Lower leg skin (tissue), 4 donors: ENCODE data around the gene AGRN. TPM values are rescaled to one million over a fixed set of nuclear protein-coding genes. Genes with fewer than 3 reads are reported as not detected.

ENCODE experiments used
- DNase-seq, 2 donors: peaks; one replicate each; pipeline ENCODE4 v3.0.0-alpha.2; 2019; ENCODE audit warnings: low spot score in 2 of 2
- H3K4me3 ChIP-seq: fragments of 200-600 bp; sonication (generic); 2 replicates; pipeline ENCODE4 v1.5.1; 2017; ENCODE audit warnings: mild to moderate bottlenecking, low read depth; ENCODE audit not compliant: poor library complexity, severe bottlenecking
- CTCF ChIP-seq, 3 donors: fragments of 450-650 bp; IDR thresholded peaks; one replicate each; pipeline ENCODE4 v1.5.1; 2016; ENCODE audit warnings: antibody characterized with exemption in 3 of 3, mild to moderate bottlenecking in 3 of 3, moderate library complexity in 2 of 3
- POLR2A ChIP-seq, 2 donors: fragments of 450-650 bp; IDR thresholded peaks; one replicate each; pipeline ENCODE4 v1.6.1; 2016 to 2017; ENCODE audit warnings: antibody characterized with exemption in 2 of 2, mild to moderate bottlenecking in 1 of 2, moderate library complexity in 1 of 2
- WGBS, 2 donors: methylation state at CpG; one replicate each; pipeline ENCODE4 v1.1.5; 2018; 5-methylcytosine and 5-hydroxymethylcytosine counted together
- intact Hi-C: fragments of 100-400 bp; cut with DNase I; formaldehyde crosslinking; loops from one replicate; pipeline ENCODE4 v1.15.0; 2023; ENCODE audit warnings: low total_unique reads
- total RNA-seq, 4 donors: library from RNA; depleted of rRNA; stranded (reverse); fragments of >200 nt; gene quantifications; one replicate each; pipeline ENCODE4 v1.1.0, GENCODE V29; 2016

AGRN gene
- total RNA-seq, 4 donors from 2014 or later, result 36.9 to 55.8 (median 54.6) TPM

- no peak for DNase-seq
- TF ChIP-seq CTCF (IDR thresholded peaks at IDR 0.05), result no peak
- TF ChIP-seq POLR2A (IDR thresholded peaks at IDR 0.05), result no peak
- intact Hi-C loops, result no loop called here
- 42 to 51% methylated on average over 2 to 13 of the region's 13 CpGs for WGBS, 2 donors
- H3K4me3 ChIP-seq, result no peak overlapping the region
These were observed 3.8 kb downstream of the AGRN start for GRCh38 chr1:1023700-1024099.

GRCh38 chr1:1024149-1024770 is 4.3 kb downstream of the AGRN start:
- TF ChIP-seq POLR2A (IDR thresholded peaks at IDR 0.05), result no peak
- TF ChIP-seq CTCF (IDR thresholded peaks at IDR 0.05), result no peak
- intact Hi-C loops, result no loop called here
- no peak for DNase-seq
- 66 to 70% methylated on average over 9 of the region's 9 CpGs for WGBS, 2 donors
- no peak overlapping the region for H3K4me3 ChIP-seq

- no peak for DNase-seq
- intact Hi-C loops, result no loop called here
- TF ChIP-seq CTCF (IDR thresholded peaks at IDR 0.05), result no peak
- TF ChIP-seq POLR2A (IDR thresholded peaks at IDR 0.05), result no peak
These were observed 5.1 kb downstream of the AGRN start for GRCh38 chr1:1024771-1025699.

GRCh38 chr1:1025730-1026129 is 5.8 kb downstream of the AGRN start:
- 38 to 44% methylated on average over 9 to 10 of the region's 10 CpGs for WGBS, 2 donors
- intact Hi-C loops, result no loop called here
- TF ChIP-seq CTCF (IDR thresholded peaks at IDR 0.05) (no peak), POLR2A (IDR thresholded peaks at IDR 0.05) (no peak)
- no peak overlapping the region for H3K4me3 ChIP-seq
- no peak for DNase-seq

More at GRCh38 chr1:1024771-1025699, 5.1 kb downstream of the AGRN start:
- H3K4me3 ChIP-seq, result no peak overlapping the region
- WGBS, 2 donors, result 39 to 53% methylated on average over 3 to 14 of the region's 31 CpGs

- no peak for TF ChIP-seq CTCF (IDR thresholded peaks at IDR 0.05)
- TF ChIP-seq POLR2A (IDR thresholded peaks at IDR 0.05), result no peak
- no peak overlapping the region for H3K4me3 ChIP-seq
- 61 to 63% methylated on average over 14 to 16 of the region's 21 CpGs for WGBS, 2 donors
- DNase-seq, result no peak
- intact Hi-C loops, result no loop called here
These were observed 6.9 kb downstream of the AGRN start for GRCh38 chr1:1026599-1027413.
